CD14-positive monocyte (primary cell): ENCODE data around the gene RCOR2. TPM values are rescaled to one million over a fixed set of nuclear protein-coding genes. Genes with fewer than 3 reads are reported as not detected.
A peak's percentile ranks its signal among the peaks of the same experiment; 100 is the strongest.

Experiments
- DNase-seq, 3 donors: peaks; one replicate each; pipeline ENCODE4 v3.0.0-alpha.2; 2011 to 2022
- H2AFZ ChIP-seq: 2 replicates; pipeline ENCODE4 v1.6.0; 2012; ENCODE audit warnings: mild to moderate bottlenecking, low read depth, low read length, inconsistent platforms; ENCODE audit not compliant: insufficient read depth, poor library complexity, severe bottlenecking
- H3K27ac ChIP-seq, 2 donors: 1 replicate in 1 of 2; 2 replicates in 1 of 2; pipeline ENCODE4 v1.5.1; 2012 to 2013; ENCODE audit warnings: low read length in 2 of 2, control low read depth in 1 of 2, inconsistent platforms in 1 of 2, low read depth in 1 of 2, mild to moderate bottlenecking in 1 of 2
- H3K27me3 ChIP-seq, 2 donors: one replicate each; pipeline versions ENCODE4 v1.6.0 to v1.6.1; 2011 to 2013; ENCODE audit warnings: low read length in 2 of 2; ENCODE audit not compliant: control insufficient read depth in 2 of 2, insufficient read depth in 2 of 2
- H3K36me3 ChIP-seq, 2 donors: replicated peaks in 1 of 2; 1 replicate in 1 of 2; 2 replicates in 1 of 2; pipeline versions ENCODE4 v1.5.1 to v1.6.1; 2012 to 2013; ENCODE audit warnings: low read length in 2 of 2, control low read depth in 1 of 2, inconsistent platforms in 1 of 2, mild to moderate bottlenecking in 1 of 2; ENCODE audit not compliant: insufficient read depth in 2 of 2, control insufficient read depth in 1 of 2
- H3K4me1 ChIP-seq, 2 donors: 1 replicate in 1 of 2; 2 replicates in 1 of 2; pipeline versions ENCODE4 v1.5.1 to v1.6.1; 2012 to 2013; ENCODE audit warnings: low read length in 2 of 2, control low read depth in 1 of 2, inconsistent platforms in 1 of 2, mild to moderate bottlenecking in 1 of 2, moderate library complexity in 1 of 2; ENCODE audit not compliant: insufficient read depth in 2 of 2, control insufficient read depth in 1 of 2
- H3K4me2 ChIP-seq: replicated peaks from 2 replicates; pipeline ENCODE3; 2012; ENCODE audit warnings: low read length, moderate library complexity, mild to moderate bottlenecking; ENCODE audit not compliant: poor library complexity, severe bottlenecking; ENCODE audit errors: extremely low read depth
- H3K4me3 ChIP-seq, 3 experiments: fragments of 200-600 bp in 1 of 3; sonication (generic) in 1 of 3; replicated peaks in 1 of 3; 1 replicate in 2 of 3; 2 replicates in 1 of 3; pipeline ENCODE4 v1.5.1; 2011 to 2013; ENCODE audit warnings: low read length in 3 of 3, mild to moderate bottlenecking in 3 of 3, control low read depth in 2 of 3, low read depth in 2 of 3, inconsistent platforms in 1 of 3, moderate library complexity in 1 of 3
- H3K79me2 ChIP-seq: 2 replicates; pipeline ENCODE4 v1.6.0; 2012; ENCODE audit warnings: mild to moderate bottlenecking, control low read depth, inconsistent platforms, low read length, moderate library complexity; ENCODE audit not compliant: insufficient read depth
- H3K9ac ChIP-seq: 2 replicates; pipeline ENCODE4 v1.6.0; 2017; ENCODE audit warnings: low read length, mild to moderate bottlenecking; ENCODE audit not compliant: insufficient read depth, poor library complexity, severe bottlenecking
- H3K9me3 ChIP-seq, 2 donors: replicated peaks in 1 of 2; 1 replicate in 1 of 2; 2 replicates in 1 of 2; pipeline versions ENCODE4 v1.5.1 to v1.6.1; 2012 to 2013; ENCODE audit warnings: low read length in 2 of 2, control low read depth in 1 of 2; ENCODE audit not compliant: control insufficient read depth in 1 of 2, insufficient read depth in 1 of 2
- H4K20me1 ChIP-seq: 2 replicates; pipeline ENCODE4 v1.6.0; 2012; ENCODE audit warnings: mild to moderate bottlenecking, low read length, control low read depth, moderate library complexity; ENCODE audit not compliant: insufficient read depth
- H3K27ac Mint-ChIP-seq, 7 donors: one replicate each; pipeline ENCODE4 v1.8.0; 2020; ENCODE audit warnings: mild to moderate bottlenecking in 7 of 7, mixed read lengths in 7 of 7, moderate library complexity in 6 of 7, inconsistent platforms in 2 of 7
- H3K27me3 Mint-ChIP-seq, 3 donors: one replicate each; pipeline ENCODE4 v1.8.0; 2021 to 2022; ENCODE audit warnings: low read depth in 3 of 3, mild to moderate bottlenecking in 3 of 3, mixed read lengths in 3 of 3, moderate library complexity in 3 of 3, inconsistent platforms in 1 of 3
- H3K36me3 Mint-ChIP-seq, 2 donors: one replicate each; pipeline ENCODE4 v1.8.0; 2020; ENCODE audit warnings: mixed read lengths in 2 of 2, inconsistent platforms in 1 of 2, mild to moderate bottlenecking in 1 of 2
- H3K4me1 Mint-ChIP-seq: one replicate; pipeline ENCODE4 v1.8.0; 2020; ENCODE audit warnings: mild to moderate bottlenecking, mixed read lengths
- H3K4me3 Mint-ChIP-seq, 2 donors: one replicate each; pipeline ENCODE4 v1.8.0; 2020; ENCODE audit warnings: mild to moderate bottlenecking in 2 of 2, mixed read lengths in 2 of 2, moderate library complexity in 1 of 2
- H3K9me3 Mint-ChIP-seq, 7 donors: one replicate each; pipeline ENCODE4 v1.8.0; 2020 to 2022; ENCODE audit warnings: mixed read lengths in 7 of 7, mild to moderate bottlenecking in 6 of 7, moderate library complexity in 6 of 7, inconsistent platforms in 2 of 7
- WGBS: methylation state at CpG from one replicate; pipeline ENCODE4 v1.1.5; 2013; ENCODE audit warnings: missing lambda C conversion rate; ENCODE audit not compliant: insufficient coverage; 5-methylcytosine and 5-hydroxymethylcytosine counted together
- intact Hi-C, 2 donors: fragments of 100-400 bp; cut with micrococcal nuclease; formaldehyde crosslinking; loops; one replicate each; pipeline versions ENCODE4 v1.15.0 to v1.15.1; 2023
- polyA plus RNA-seq, 3 donors: library from polyadenylated mRNA; depleted of rRNA in 1 of 3; unstranded in 2 of 3; stranded (reverse) in 1 of 3; fragments of 300-500 nt in 2 of 3; fragments of >200 nt in 1 of 3; fragmentation: Illumina TruSeq in 2 of 3; gene quantifications; 1 replicate in 2 of 3; 2 replicates in 1 of 3; pipeline ENCODE4 v1.2.3, GENCODE V29; 2012 to 2021
- TF ChIP-seq, protein P1 (sequence below): fragments of 200-600 bp; IDR thresholded peaks from one replicate; pipeline ENCODE4 v1.8.0; 2022; ENCODE audit warnings: antibody characterized with exemption, mild to moderate bottlenecking

RCOR2 gene
- polyA plus RNA-seq, 3 donors = not detected

GRCh38 chr11:63874511-63874910 is 42.5 kb downstream of the RCOR2 start:
- intact Hi-C loops = loop anchor here in 1 of 2 donors (5.0 kb wide), 1 partner anchor 37 kb away; the partner anchor contains the start of gene MARK2
- Mint-ChIP-seq H3K9me3 (no peaks in the 10 kb centered on the region), H3K27ac (peak overlapping the region in 5 of 7 donors; percentile 37 to 80 (median 58)), H3K27me3 (no peaks in the 10 kb centered on the region), H3K4me1 (peaks cover 57% of the 10 kb centered on the region), H3K4me3 (no peak overlapping the region), H3K36me3 (peaks cover 33 to 61% of the 10 kb centered on the region in 2 donors)
- Histone ChIP-seq H3K4me1 (peaks cover 50 to 55% of the 10 kb centered on the region in 2 donors), H3K27me3 (no peaks in the 10 kb centered on the region), H3K27ac (peak overlapping the region in 1 of 2 donors; percentile 55), H3K36me3 (peaks cover 18 to 52% of the 10 kb centered on the region in 2 donors), H3K79me2 (peaks cover 93% of the 10 kb centered on the region), H4K20me1 (peaks cover 98% of the 10 kb centered on the region), H3K9ac (no peak overlapping the region), H2AFZ (no peak overlapping the region), H3K4me2 (no peak overlapping the region), H3K9me3 (no peaks in the 10 kb centered on the region), H3K4me3 (no peak overlapping the region)
- no peak for DNase-seq
- TF ChIP-seq, protein P1, sequence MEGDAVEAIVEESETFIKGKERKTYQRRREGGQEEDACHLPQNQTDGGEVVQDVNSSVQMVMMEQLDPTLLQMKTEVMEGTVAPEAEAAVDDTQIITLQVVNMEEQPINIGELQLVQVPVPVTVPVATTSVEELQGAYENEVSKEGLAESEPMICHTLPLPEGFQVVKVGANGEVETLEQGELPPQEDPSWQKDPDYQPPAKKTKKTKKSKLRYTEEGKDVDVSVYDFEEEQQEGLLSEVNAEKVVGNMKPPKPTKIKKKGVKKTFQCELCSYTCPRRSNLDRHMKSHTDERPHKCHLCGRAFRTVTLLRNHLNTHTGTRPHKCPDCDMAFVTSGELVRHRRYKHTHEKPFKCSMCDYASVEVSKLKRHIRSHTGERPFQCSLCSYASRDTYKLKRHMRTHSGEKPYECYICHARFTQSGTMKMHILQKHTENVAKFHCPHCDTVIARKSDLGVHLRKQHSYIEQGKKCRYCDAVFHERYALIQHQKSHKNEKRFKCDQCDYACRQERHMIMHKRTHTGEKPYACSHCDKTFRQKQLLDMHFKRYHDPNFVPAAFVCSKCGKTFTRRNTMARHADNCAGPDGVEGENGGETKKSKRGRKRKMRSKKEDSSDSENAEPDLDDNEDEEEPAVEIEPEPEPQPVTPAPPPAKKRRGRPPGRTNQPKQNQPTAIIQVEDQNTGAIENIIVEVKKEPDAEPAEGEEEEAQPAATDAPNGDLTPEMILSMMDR = no peak
- WGBS = 71% methylated on average over 4 of the region's 6 CpGs

DNA sequence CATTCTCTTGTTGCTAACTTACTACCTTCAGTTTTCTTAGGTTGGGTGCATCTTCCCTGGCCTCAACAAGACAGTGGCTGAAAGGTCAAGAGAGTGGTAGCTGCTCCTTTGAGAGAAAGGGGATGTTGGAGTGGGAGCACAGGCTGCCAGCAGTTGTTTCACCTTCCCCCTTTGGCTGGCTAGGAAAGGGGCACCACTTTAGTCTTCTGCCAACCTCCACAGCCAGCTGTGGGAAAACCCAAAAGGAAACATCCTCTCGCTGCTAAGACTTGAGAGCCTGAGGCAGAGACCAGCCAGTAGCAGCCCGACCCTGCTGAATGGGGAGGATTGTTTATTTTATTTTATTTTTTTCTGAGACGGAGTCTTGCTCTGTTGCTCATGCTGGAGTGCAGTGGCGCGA is 43.7 kb downstream of the RCOR2 start:
- Histone ChIP-seq H3K4me3 (peak overlapping the region in 1 of 3 experiments; percentile 36), H2AFZ (no peak overlapping the region), H3K9ac (no peak overlapping the region), H3K4me1 (peaks cover 62 to 67% of the 10 kb centered on the region in 2 donors), H3K36me3 (peaks cover 15 to 44% of the 10 kb centered on the region in 2 donors), H3K27me3 (no peaks in the 10 kb centered on the region), H3K27ac (peak overlapping the region in 1 of 2 donors; percentile 55), H4K20me1 (peaks cover 98% of the 10 kb centered on the region), H3K9me3 (no peaks in the 10 kb centered on the region), H3K4me2 (peak overlapping the region; percentile 30), H3K79me2 (peaks cover 93% of the 10 kb centered on the region)
- Mint-ChIP-seq H3K4me3 (no peak overlapping the region), H3K27me3 (no peaks in the 10 kb centered on the region), H3K4me1 (peaks cover 62% of the 10 kb centered on the region), H3K9me3 (no peaks in the 10 kb centered on the region), H3K27ac (peak overlapping the region; percentile 11 to 86 (median 74)), H3K36me3 (peaks cover 26 to 52% of the 10 kb centered on the region in 2 donors)
- TF ChIP-seq, protein P1 = no peak
- no CpG with 5 or more reads among the region's 5 CpGs for WGBS
- intact Hi-C loops = loop anchor here (2.0 to 5.0 kb wide), 3 partner anchors 35 to 69 kb away; partner anchors contain the start of gene MARK2 (in 2 of the 2)
- DNase-seq = peak in 1 of 3 donors; percentile 32
